CD4-positive, alpha-beta T cell treated with Interleukin-6 at 100 ng/mL for 8 hours (primary cell): ENCODE measurements around the gene KIAA1614.

Experiments
- DNase-seq: peaks from one replicate; pipeline ENCODE4 v3.0.0-alpha.2; 2020; ENCODE audit warnings: mixed read lengths, low spot score

KIAA1614 gene

GRCh38 chr1:180926164-180926981, 13.7 kb downstream of the KIAA1614 start:
- no peak for DNase-seq

GRCh38 chr1:180927348-180927747, 14.7 kb downstream of the KIAA1614 start:
- DNase-seq: no peak

- no peak for DNase-seq
Measured at GRCh38 chr1:180927841-180928240, 15.1 kb downstream of the KIAA1614 start.

- DNase-seq: no peak
Measured at GRCh38 chr1:180928331-180929230, 15.9 kb downstream of the KIAA1614 start.

GRCh38 chr1:180929389-180929788, 16.7 kb downstream of the KIAA1614 start:
- DNase-seq: no peak

GRCh38 chr1:180930687-180931086, 18.0 kb downstream of the KIAA1614 start:
- no peak for DNase-seq

GRCh38 chr1:180931529-180931928, 18.8 kb downstream of the KIAA1614 start:
- DNase-seq: no peak

- no peak for DNase-seq
Measured at GRCh38 chr1:180932378-180932777, 19.7 kb downstream of the KIAA1614 start.

- no peak for DNase-seq
Measured at GRCh38 chr1:180933141-180933540, 20.4 kb downstream of the KIAA1614 start.

GRCh38 chr1:180934563-180934962, 21.9 kb downstream of the KIAA1614 start:
- DNase-seq: no peak

- DNase-seq: no peak
Measured at GRCh38 chr1:180935326-180936109, 22.8 kb downstream of the KIAA1614 start.

GRCh38 chr1:180936110-180937011, 23.7 kb downstream of the KIAA1614 start:
- no peak for DNase-seq

- no peak for DNase-seq
Measured at GRCh38 chr1:180937012-180937372, 24.3 kb downstream of the KIAA1614 start.

- no peak for DNase-seq
Measured at GRCh38 chr1:180937624-180938225, 25.0 kb downstream of the KIAA1614 start.

- DNase-seq: no peak
Measured at GRCh38 chr1:180939073-180939710, 26.5 kb downstream of the KIAA1614 start.

- DNase-seq: no peak
Measured at GRCh38 chr1:180939711-180940103, 27.0 kb downstream of the KIAA1614 start.

- no peak for DNase-seq
Measured at GRCh38 chr1:180940445-180940844, 27.7 kb downstream of the KIAA1614 start.

GRCh38 chr1:180941518-180942275, 29.0 kb downstream of the KIAA1614 start:
- no peak for DNase-seq

GRCh38 chr1:180945151-180945550, 32.5 kb downstream of the KIAA1614 start:
- DNase-seq: no peak

GRCh38 chr1:180945551-180945950, 32.9 kb downstream of the KIAA1614 start:
- no peak for DNase-seq
